GM12878 (cell line): ENCODE data around the gene PIGL. TPM values are rescaled to one million over a fixed set of nuclear protein-coding genes. Genes with fewer than 3 reads are reported as not detected.

Experiments used
- ATAC-seq: fragments of 200-7000 bp; cut with Tn5 transposase; 3 replicates; pipeline ENCODE4 v1.9.1; 2020; ENCODE audit warnings: mild to moderate bottlenecking, moderate library complexity
- BruUV-seq: library from RNA; stranded (reverse); fragments of 400-500 nt; replicated peaks from 2 replicates; lab custom pipeline; 2021; lab: Mats Ljungman, UMichigan
- CTCF ChIA-PET: fragments of 300-600 bp; sonication (Branson Sonifier 250); formaldehyde crosslinking; extraction: SDS; loops from one replicate; lab custom pipeline; 2021; ENCODE audit warnings: inconsistent platforms; lab: Yijun Ruan, JAX
- POLR2A ChIA-PET: fragments of 350-600 bp; formaldehyde crosslinking; extraction: SDS; loops from one replicate; lab custom pipeline; 2021; ENCODE audit warnings: inconsistent platforms; lab: Charles Lee
- RAD21 ChIA-PET: fragments of 300-600 bp; sonication (Branson Sonifier 250); formaldehyde crosslinking; loops from one replicate; lab custom pipeline; 2023; ENCODE audit warnings: antibody characterized with exemption; ENCODE audit not compliant: unreplicated experiment; lab: Charles Lee
- SMC1A ChIA-PET: fragments of 300-600 bp; sonication (Branson Sonifier 250); formaldehyde crosslinking; loops from one replicate; lab custom pipeline; 2023; ENCODE audit not compliant: unreplicated experiment, uncharacterized antibody; lab: Charles Lee
- DNase-seq: peaks from one replicate; pipeline ENCODE4 v3.0.0-alpha.2; 2011; ENCODE audit warnings: low read depth, low spot score
- FAIRE-seq: peaks from 3 replicates; lab custom pipeline; 2011; peaks lifted over from hg19 to GRCh38; lab: Jason Lieb, UNC
- H2AFZ ChIP-seq: 2 replicates; pipeline ENCODE4 v1.6.0; 2011; ENCODE audit warnings: low read depth, low read length, control low read depth; ENCODE audit not compliant: control insufficient read depth
- H3K27ac ChIP-seq: 2 replicates; pipeline ENCODE4 v1.5.1; 2011; ENCODE audit warnings: control low read depth; ENCODE audit not compliant: control insufficient read depth, insufficient read depth
- H3K27me3 ChIP-seq, 2 experiments: replicated peaks in 1 of 2; 2 replicates each; pipeline versions ENCODE4 v1.6.0 to v1.6.1; 2011; ENCODE audit warnings: low read length in 1 of 2; ENCODE audit not compliant: control insufficient read depth in 2 of 2, insufficient read depth in 2 of 2
- H3K36me3 ChIP-seq, 2 experiments: 2 replicates each; pipeline ENCODE4 v1.5.1; 2011; ENCODE audit warnings: low read length in 1 of 2; ENCODE audit not compliant: control insufficient read depth in 2 of 2, insufficient read depth in 2 of 2
- H3K4me1 ChIP-seq: 2 replicates; pipeline ENCODE4 v1.6.1; 2011; ENCODE audit warnings: mild to moderate bottlenecking, low read length, moderate library complexity, mixed read lengths; ENCODE audit not compliant: control insufficient read depth, insufficient read depth
- H3K4me2 ChIP-seq: 2 replicates; pipeline ENCODE4 v1.6.0; 2011; ENCODE audit warnings: control low read depth; ENCODE audit not compliant: control insufficient read depth, insufficient read depth
- H3K4me3 ChIP-seq: fragments of 200-600 bp; sonication (generic); 2 replicates; pipeline ENCODE4 v1.5.1; 2016
- H3K79me2 ChIP-seq: 2 replicates; pipeline ENCODE4 v1.6.0; 2011; ENCODE audit warnings: low read length; ENCODE audit not compliant: control insufficient read depth, insufficient read depth
- H3K9ac ChIP-seq: 2 replicates; pipeline ENCODE4 v1.8.0; 2011; ENCODE audit warnings: low read length, control low read depth, mixed read lengths; ENCODE audit not compliant: control insufficient read depth, insufficient read depth
- H3K9me3 ChIP-seq: replicated peaks from 3 replicates; pipeline ENCODE4 v1.5.1; 2011; ENCODE audit warnings: mild to moderate bottlenecking, low read length; ENCODE audit not compliant: control insufficient read depth, insufficient read depth
- H4K20me1 ChIP-seq: 2 replicates; pipeline ENCODE4 v1.6.0; 2011; ENCODE audit not compliant: control insufficient read depth, insufficient read depth
- BRCA1 ChIP-seq: IDR thresholded peaks from 2 replicates; pipeline ENCODE4 v1.6.1; 2011; ENCODE audit warnings: low read depth, low read length, improper control_type of control experiment
- CBX3 ChIP-seq: fragments of 200-600 bp; sonication (generic); IDR thresholded peaks from 2 replicates; pipeline ENCODE4 v1.6.1; 2016; ENCODE audit warnings: low read depth, borderline replicate concordance
- FOXK2 ChIP-seq: fragments of 450-650 bp; IDR thresholded peaks from 2 replicates; pipeline ENCODE4 v1.6.1; 2017; ENCODE audit warnings: mild to moderate bottlenecking, moderate library complexity
- HCFC1 ChIP-seq: fragments of 150-350 bp; IDR thresholded peaks from 2 replicates; pipeline ENCODE4 v1.6.1; 2014; ENCODE audit warnings: low read length
- NR2C1 ChIP-seq: fragments of 450-650 bp; IDR thresholded peaks from 2 replicates; pipeline ENCODE4 v1.6.1; 2017; ENCODE audit warnings: antibody characterized with exemption, mild to moderate bottlenecking, moderate library complexity
- NR2C2 ChIP-seq: IDR thresholded peaks from 2 replicates; pipeline ENCODE4 v1.6.1; 2011; ENCODE audit warnings: borderline replicate concordance, low read depth; ENCODE audit not compliant: control insufficient read depth, insufficient read length
- POLR2AphosphoS5 ChIP-seq: IDR thresholded peaks from 2 replicates; pipeline ENCODE4 v1.6.1; 2011; ENCODE audit warnings: mild to moderate bottlenecking, low read length, inconsistent platforms
- RUNX3 ChIP-seq: IDR thresholded peaks from 2 replicates; pipeline ENCODE4 v1.6.1; 2012; ENCODE audit warnings: low read length, inconsistent platforms
- SUPT20H ChIP-seq: IDR thresholded peaks from 2 replicates; pipeline ENCODE4 v1.6.1; 2011; ENCODE audit warnings: low read depth, mild to moderate bottlenecking, low read length, moderate library complexity, borderline replicate concordance; ENCODE audit not compliant: control insufficient read depth
- ZNF217 ChIP-seq: fragments of 450-650 bp; IDR thresholded peaks from 2 replicates; pipeline ENCODE4 v1.6.1; 2017; ENCODE audit warnings: antibody characterized with exemption, mild to moderate bottlenecking
- WGBS: methylation state at CpG from one replicate; pipeline ENCODE4 v1.1.6; 2016; ENCODE audit warnings: low lambda C conversion rate; ENCODE audit not compliant: insufficient replicate concordance, insufficient coverage; ENCODE audit errors: missing lambda C conversion rate; 5-methylcytosine and 5-hydroxymethylcytosine counted together
- in situ Hi-C: fragments of 300-500 bp; cut with MboI; formaldehyde crosslinking; loops from 9 replicates; pipeline ENCODE4 v1.14.3; 2018; ENCODE audit warnings: mixed read lengths
- intact Hi-C: fragments of 100-400 bp; cut with micrococcal nuclease; formaldehyde crosslinking; loops from one replicate; pipeline ENCODE4 v1.14.2; 2022; ENCODE audit not compliant: unreplicated experiment
- polyA plus RNA-seq, 11 experiments: library from polyadenylated mRNA; depleted of rRNA in 4 of 11; unstranded in 6 of 11; stranded (reverse) in 5 of 11; fragments of >200 nt; fragmentation: Nextera tagmentation in 4 of 11; fragmentation: Illumina TruSeq in 1 of 11; extraction: Ambion mirVana in 4 of 11; extraction: Trizol in 1 of 11; gene quantifications; 1 replicate in 1 of 11; 2 replicates in 10 of 11; pipeline versions ENCODE4 v1.2.1 to v1.2.3, GENCODE V29; 2011 to 2016; ENCODE audit warnings: inconsistent platforms in 2 of 11, missing spikeins in 2 of 11, low read depth in 1 of 11
- total RNA-seq, 4 experiments: library from RNA; depleted of rRNA in 3 of 4; stranded (reverse); fragments of >200 nt in 3 of 4; fragmentation: Illumina TruSeq in 1 of 4; extraction: Trizol in 1 of 4; gene quantifications; 2 replicates each; pipeline versions ENCODE4 v1.2.1 to v1.2.3, GENCODE V29; 2013 to 2021
- TF ChIP-seq, protein P1 (sequence below): fragments of 150-350 bp; IDR thresholded peaks from 2 replicates; pipeline ENCODE4 v1.6.1; 2016; ENCODE audit warnings: low read depth, low read length
- TF ChIP-seq, protein P2 (sequence below): fragments of 450-650 bp; IDR thresholded peaks from 2 replicates; pipeline ENCODE4 v1.6.1; 2016; ENCODE audit warnings: mild to moderate bottlenecking

The PIGL gene
- total and polyA plus RNA-seq, 10 of the 15 experiments (the other 5 are each of a cell fraction or from before 2014, with no cell fraction given) = 25.9 to 52.5 (median 30.2) TPM

DNA sequence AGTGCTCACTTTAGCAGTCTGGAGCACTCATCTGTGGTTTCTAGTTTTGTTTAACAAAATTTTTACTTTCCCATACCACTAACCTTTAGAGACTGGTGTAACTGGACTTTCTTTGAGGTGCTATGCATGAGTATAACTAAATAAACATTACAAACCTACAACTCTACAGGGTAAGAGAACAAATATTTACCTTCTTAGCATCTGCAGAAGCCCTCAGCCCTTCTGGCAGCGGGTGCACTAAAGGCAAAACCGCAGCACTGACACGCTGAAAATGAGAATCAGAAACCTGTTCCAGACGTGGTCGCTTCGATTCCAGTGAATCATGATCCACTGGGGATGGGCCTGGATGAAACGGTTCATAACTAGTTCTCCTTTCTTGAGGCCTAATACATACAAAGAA lies 45.4 kb upstream of the PIGL start (continued):
- TF ChIP-seq SUPT20H (no peak), HCFC1 (no peak), ZNF217 (no peak)

DNA sequence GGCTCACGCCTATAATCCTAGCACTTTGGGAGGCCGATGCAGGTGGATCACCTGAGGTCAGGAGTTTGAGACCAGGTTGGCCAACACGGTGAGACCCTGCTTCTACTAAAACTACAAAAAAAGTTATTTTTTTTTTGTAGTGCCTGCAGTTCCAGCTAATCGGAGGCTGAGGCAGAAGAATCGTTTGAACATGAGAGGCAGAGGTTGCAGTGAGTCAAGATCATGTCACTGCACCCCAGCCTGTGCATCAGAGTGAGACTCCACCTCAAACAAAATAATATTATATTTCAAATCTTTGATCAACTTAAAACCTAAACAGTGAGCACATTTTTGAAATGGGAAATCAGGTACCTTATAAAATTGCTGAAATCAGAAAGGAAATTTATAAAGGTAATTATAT lies 38.2 kb upstream of the PIGL start:
- Histone ChIP-seq H4K20me1 (no peaks in the 10 kb centered on the region), H3K4me2 (no peak overlapping the region), H3K79me2 (peaks cover 34% of the 10 kb centered on the region), H3K4me3 (no peak overlapping the region), H3K27me3 (no peaks in the 10 kb centered on the region), H3K4me1 (no peaks in the 10 kb centered on the region), H3K9ac (no peak overlapping the region), H3K36me3 (peaks cover 1 to 9% of the 10 kb centered on the region in 2 experiments; a peak in 2 of 4 replicates), H2AFZ (no peak overlapping the region), H3K27ac (no peak overlapping the region)
- CTCF ChIA-PET = no interaction called here
- POLR2A ChIA-PET = no interaction called here
- intact Hi-C loops = no loop called here
- ATAC-seq = no peak
- FAIRE-seq = no peak
- SMC1A ChIA-PET = no interaction called here
- TF ChIP-seq POLR2AphosphoS5 (no peak), NR2C1 (no peak), FOXK2 (no peak)
- TF ChIP-seq, all 136 proteins: peak for 0
- 99% methylated on average over 5 of the region's 5 CpGs for WGBS
- no peak for DNase-seq
- BruUV-seq = no TSS peak
- RAD21 ChIA-PET = no interaction called here
- in situ Hi-C loops = no loop called here
- no peaks in the 10 kb centered on the region; the same call in 1 of the 3 replicates for H3K9me3 ChIP-seq

DNA sequence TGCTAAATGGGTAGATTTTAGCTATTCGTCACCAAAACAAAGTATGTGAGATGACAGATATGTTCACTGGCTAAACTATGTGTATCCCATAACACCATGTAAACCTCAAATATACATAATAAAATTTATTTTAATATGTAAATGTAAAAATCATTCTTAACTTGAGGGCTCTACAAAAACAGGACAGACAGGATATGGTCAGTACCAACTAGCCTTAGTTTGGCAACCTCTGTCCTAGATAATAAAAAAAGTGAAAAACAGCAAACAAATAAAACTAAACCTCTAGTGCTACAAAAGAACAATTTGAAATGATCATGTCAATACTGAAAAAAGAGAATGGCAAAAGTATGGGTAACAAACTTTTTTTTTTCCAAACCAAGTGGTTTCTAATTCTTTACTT lies 35.4 kb upstream of the PIGL start:
- ChIA-PET SMC1A (interaction anchor here (1.1 to 1.5 kb wide), 2 partner anchors 10 to 177 kb away, joined by 3 read pairs; no protein-coding TSS in a partner anchor), POLR2A (no interaction called here), RAD21 (interaction anchor here (1.4 kb wide), 1 partner anchor 104 kb away, joined by 4 read pairs; no protein-coding TSS in a partner anchor), CTCF (no interaction called here)
- H4K20me1 ChIP-seq = no peaks in the 10 kb centered on the region
- no peaks in the 10 kb centered on the region for H3K4me1 ChIP-seq
- no peak overlapping the region for H3K27ac ChIP-seq
- 100% methylated on average over 1 of the region's 1 CpG for WGBS
- no peak for DNase-seq
- in situ Hi-C loops = no loop called here
- no peak overlapping the region for H3K9ac ChIP-seq
- H3K4me2 ChIP-seq = no peak overlapping the region
- H3K4me3 ChIP-seq = no peak overlapping the region
- intact Hi-C loops = no loop called here
- no TSS peak for BruUV-seq
- peaks cover 1 to 12% of the 10 kb centered on the region in 2 experiments for H3K36me3 ChIP-seq
- FAIRE-seq = no peak
- no peaks in the 10 kb centered on the region; the same call in 1 of the 3 replicates for H3K9me3 ChIP-seq
- peaks cover 32% of the 10 kb centered on the region for H3K79me2 ChIP-seq
- no peak for ATAC-seq
- H2AFZ ChIP-seq = no peak overlapping the region
- no peaks in the 10 kb centered on the region for H3K27me3 ChIP-seq
- TF ChIP-seq CBX3 (no peak), RUNX3 (no peak), BRCA1 (no peak), NR2C2 (no peak)
- TF ChIP-seq, protein P1, sequence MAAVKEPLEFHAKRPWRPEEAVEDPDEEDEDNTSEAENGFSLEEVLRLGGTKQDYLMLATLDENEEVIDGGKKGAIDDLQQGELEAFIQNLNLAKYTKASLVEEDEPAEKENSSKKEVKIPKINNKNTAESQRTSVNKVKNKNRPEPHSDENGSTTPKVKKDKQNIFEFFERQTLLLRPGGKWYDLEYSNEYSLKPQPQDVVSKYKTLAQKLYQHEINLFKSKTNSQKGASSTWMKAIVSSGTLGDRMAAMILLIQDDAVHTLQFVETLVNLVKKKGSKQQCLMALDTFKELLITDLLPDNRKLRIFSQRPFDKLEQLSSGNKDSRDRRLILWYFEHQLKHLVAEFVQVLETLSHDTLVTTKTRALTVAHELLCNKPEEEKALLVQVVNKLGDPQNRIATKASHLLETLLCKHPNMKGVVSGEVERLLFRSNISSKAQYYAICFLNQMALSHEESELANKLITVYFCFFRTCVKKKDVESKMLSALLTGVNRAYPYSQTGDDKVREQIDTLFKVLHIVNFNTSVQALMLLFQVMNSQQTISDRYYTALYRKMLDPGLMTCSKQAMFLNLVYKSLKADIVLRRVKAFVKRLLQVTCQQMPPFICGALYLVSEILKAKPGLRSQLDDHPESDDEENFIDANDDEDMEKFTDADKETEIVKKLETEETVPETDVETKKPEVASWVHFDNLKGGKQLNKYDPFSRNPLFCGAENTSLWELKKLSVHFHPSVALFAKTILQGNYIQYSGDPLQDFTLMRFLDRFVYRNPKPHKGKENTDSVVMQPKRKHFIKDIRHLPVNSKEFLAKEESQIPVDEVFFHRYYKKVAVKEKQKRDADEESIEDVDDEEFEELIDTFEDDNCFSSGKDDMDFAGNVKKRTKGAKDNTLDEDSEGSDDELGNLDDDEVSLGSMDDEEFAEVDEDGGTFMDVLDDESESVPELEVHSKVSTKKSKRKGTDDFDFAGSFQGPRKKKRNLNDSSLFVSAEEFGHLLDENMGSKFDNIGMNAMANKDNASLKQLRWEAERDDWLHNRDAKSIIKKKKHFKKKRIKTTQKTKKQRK = no peak
- TF ChIP-seq, protein P2, sequence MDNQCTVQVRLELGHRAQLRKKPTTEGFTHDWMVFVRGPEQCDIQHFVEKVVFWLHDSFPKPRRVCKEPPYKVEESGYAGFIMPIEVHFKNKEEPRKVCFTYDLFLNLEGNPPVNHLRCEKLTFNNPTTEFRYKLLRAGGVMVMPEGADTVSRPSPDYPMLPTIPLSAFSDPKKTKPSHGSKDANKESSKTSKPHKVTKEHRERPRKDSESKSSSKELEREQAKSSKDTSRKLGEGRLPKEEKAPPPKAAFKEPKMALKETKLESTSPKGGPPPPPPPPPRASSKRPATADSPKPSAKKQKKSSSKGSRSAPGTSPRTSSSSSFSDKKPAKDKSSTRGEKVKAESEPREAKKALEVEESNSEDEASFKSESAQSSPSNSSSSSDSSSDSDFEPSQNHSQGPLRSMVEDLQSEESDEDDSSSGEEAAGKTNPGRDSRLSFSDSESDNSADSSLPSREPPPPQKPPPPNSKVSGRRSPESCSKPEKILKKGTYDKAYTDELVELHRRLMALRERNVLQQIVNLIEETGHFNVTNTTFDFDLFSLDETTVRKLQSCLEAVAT = no peak
